SK-N-SH (cell line): ENCODE results near the gene CRYBG1. TPM values are rescaled to one million over a fixed set of nuclear protein-coding genes. Genes with fewer than 3 reads are reported as not detected.
A peak's percentile ranks its signal among the peaks of the same experiment; 100 is the strongest.

ENCODE experiments used
- CTCF ChIA-PET: fragments of 300-600, 350-600 bp; formaldehyde crosslinking; extraction: SDS; loops from one replicate; lab custom pipeline; 2021; lab: Yijun Ruan, JAX
- POLR2A ChIA-PET: fragments of 350-600 bp; sonication (Branson Sonifier 250); formaldehyde crosslinking; extraction: SDS; loops from one replicate; lab custom pipeline; 2020; ENCODE audit warnings: antibody characterized with exemption, inconsistent platforms; lab: Yijun Ruan, JAX
- DNase-seq: peaks from one replicate; pipeline ENCODE4 v3.0.0; 2012
- H2AFZ ChIP-seq: fragments of 200-600 bp; sonication (generic); 2 replicates; pipeline ENCODE4 v1.8.1; 2016; ENCODE audit warnings: antibody characterized with exemption, mild to moderate bottlenecking, low read depth
- H3F3A ChIP-seq: fragments of 200-600 bp; sonication (generic); replicated peaks from 2 replicates; pipeline ENCODE3; 2016; ENCODE audit warnings: antibody characterized with exemption, mild to moderate bottlenecking; ENCODE audit not compliant: insufficient read depth
- H3K27ac ChIP-seq, 2 experiments: fragments of 200-500 bp in 1 of 2; fragments of 200-600 bp in 1 of 2; sonication (Bioruptor generic) in 1 of 2; sonication (generic), shearing (Covaris generic) in 1 of 2; 2 replicates each; pipeline versions ENCODE4 v1.5.1 to v1.6.1; 2014 to 2016; ENCODE audit warnings: low read depth in 2 of 2, inconsistent platforms in 1 of 2, low read length in 1 of 2, mild to moderate bottlenecking in 1 of 2, mixed read lengths in 1 of 2
- H3K27me3 ChIP-seq: fragments of 200-600 bp; sonication (generic), shearing (Covaris generic); 2 replicates; pipeline ENCODE4 v1.6.1; 2016; ENCODE audit warnings: mixed run types; ENCODE audit not compliant: insufficient read depth
- H3K36me3 ChIP-seq, 2 experiments: fragments of 200-500 bp in 1 of 2; fragments of 200-600 bp in 1 of 2; sonication (Bioruptor generic) in 1 of 2; sonication (generic) in 1 of 2; replicated peaks in 1 of 2; 2 replicates each; pipeline versions ENCODE3 to v1.5.1; 2014 to 2016; ENCODE audit warnings: low read length in 1 of 2, mild to moderate bottlenecking in 1 of 2; ENCODE audit not compliant: insufficient read depth in 2 of 2, control insufficient read depth in 1 of 2
- H3K4me1 ChIP-seq, 2 experiments: fragments of 200-500 bp in 1 of 2; fragments of 200-600 bp in 1 of 2; sonication (Bioruptor generic) in 1 of 2; sonication (generic), shearing (Covaris generic) in 1 of 2; 2 replicates each; pipeline versions ENCODE4 v1.5.1 to v1.6.1; 2014 to 2016; ENCODE audit warnings: low read depth in 1 of 2, low read length in 1 of 2, mixed run types in 1 of 2; ENCODE audit not compliant: insufficient read depth in 2 of 2, control insufficient read depth in 1 of 2
- H3K4me2 ChIP-seq: fragments of 200-600 bp; sonication (generic), shearing (Covaris generic); 2 replicates; pipeline ENCODE4 v1.6.1; 2017; ENCODE audit warnings: mixed run types
- H3K4me3 ChIP-seq, 2 experiments: fragments of 200-500 bp in 1 of 2; fragments of 200-600 bp in 1 of 2; sonication (Bioruptor generic) in 1 of 2; sonication (generic), shearing (Covaris generic) in 1 of 2; 2 replicates each; pipeline versions ENCODE4 v1.5.1 to v1.8.1; 2014 to 2016; ENCODE audit warnings: low read depth in 2 of 2, inconsistent platforms in 1 of 2, low read length in 1 of 2, mild to moderate bottlenecking in 1 of 2, mixed read lengths in 1 of 2, moderate library complexity in 1 of 2
- H3K79me2 ChIP-seq: fragments of 200-600 bp; sonication (generic); 2 replicates; pipeline ENCODE4 v1.8.1; 2017; ENCODE audit warnings: mild to moderate bottlenecking; ENCODE audit not compliant: insufficient read depth
- H3K9ac ChIP-seq: fragments of 200-600 bp; sonication (generic); 2 replicates; pipeline ENCODE4 v1.6.1; 2017; ENCODE audit warnings: mixed run types
- H3K9me2 ChIP-seq: fragments of 200-600 bp; sonication (generic); 2 replicates; pipeline ENCODE4 v1.6.1; 2017; ENCODE audit warnings: mixed run types
- H3K9me3 ChIP-seq: fragments of 200-600 bp; sonication (generic); 2 replicates; pipeline ENCODE4 v1.6.1; 2017; ENCODE audit warnings: mixed run types, mild to moderate bottlenecking, moderate library complexity
- H4K20me1 ChIP-seq: fragments of 200-600 bp; sonication (generic); 2 replicates; pipeline ENCODE4 v1.6.1; 2017; ENCODE audit warnings: mild to moderate bottlenecking, mixed run types; ENCODE audit not compliant: insufficient read depth
- CHD2 ChIP-seq: fragments of 150-350 bp; IDR thresholded peaks from 2 replicates; pipeline ENCODE4 v1.6.1; 2018; ENCODE audit warnings: low read length; ENCODE audit not compliant: partially characterized antibody
- EZH2phosphoT487 ChIP-seq: fragments of 200-600 bp; sonication (generic); IDR thresholded peaks from 2 replicates; pipeline ENCODE4 v1.6.1; 2017; ENCODE audit warnings: low read depth, mixed run types, mild to moderate bottlenecking, antibody characterized with exemption, moderate library complexity, borderline replicate concordance
- FOSL2 ChIP-seq: IDR thresholded peaks from 2 replicates; pipeline ENCODE4 v1.4.0; 2012; ENCODE audit warnings: low read depth, mild to moderate bottlenecking, moderate library complexity, borderline replicate concordance
- MAX ChIP-seq: IDR thresholded peaks from 2 replicates; pipeline ENCODE4 v1.4.0; 2012; ENCODE audit warnings: low read depth
- MXI1 ChIP-seq: IDR thresholded peaks from 2 replicates; pipeline ENCODE4 v1.6.1; 2012; ENCODE audit warnings: mild to moderate bottlenecking, low read depth, low read length, improper control_type of control experiment
- PBX3 ChIP-seq: IDR thresholded peaks from 2 replicates; pipeline ENCODE4; 2012
- TEAD4 ChIP-seq: IDR thresholded peaks from 2 replicates; pipeline ENCODE4 v1.4.0; 2012; ENCODE audit warnings: mild to moderate bottlenecking, borderline replicate concordance; ENCODE audit not compliant: insufficient read depth
- WGBS: methylation state at CpG from one replicate; pipeline ENCODE4 v1.1.6; 2017; ENCODE audit warnings: low lambda C conversion rate; 5-methylcytosine and 5-hydroxymethylcytosine counted together
- polyA plus RNA-seq, 3 experiments: library from polyadenylated mRNA; depleted of rRNA; stranded (reverse); fragments of >200 nt; gene quantifications; 2 replicates each; pipeline ENCODE4 v1.2.3, GENCODE V29; 2012

The CRYBG1 gene
- polyA plus RNA-seq, 1 of the 3 experiments (the other 2 are of a cell fraction): 13.8 TPM

GRCh38 chr6:106470316-106470715 is 109.8 kb downstream of the CRYBG1 start:
- no peaks in the 10 kb centered on the region for H3K36me3 ChIP-seq
- H3K27me3 ChIP-seq: no peaks in the 10 kb centered on the region
- no peak overlapping the region for H3K4me3 ChIP-seq
- TF ChIP-seq MAX: no peak
- TF ChIP-seq, all 33 proteins: peak for 0
- H3K4me1 ChIP-seq: 0 out of 4 replicates have a peak, but pooled peaks cover 0 to 1% of the 10 kb centered on the region in 2 experiments
- no peaks in the 10 kb centered on the region for H4K20me1 ChIP-seq
- peaks cover 3% of the 10 kb centered on the region for H3F3A ChIP-seq
- no peak for DNase-seq
- no peaks in the 10 kb centered on the region for H3K9me3 ChIP-seq
- 85% methylated on average over 5 of the region's 5 CpGs for WGBS
- H3K9ac ChIP-seq: no peak overlapping the region
- no peaks in the 10 kb centered on the region for H3K79me2 ChIP-seq
- ChIA-PET CTCF (interaction anchor here (0.6 to 1.3 kb wide), 2 partner anchors 21 to 982 kb away, joined by 3 read pairs; no protein-coding TSS in a partner anchor), POLR2A (no interaction called here)
- H3K27ac ChIP-seq: no peak overlapping the region
- no peak overlapping the region for H2AFZ ChIP-seq
- no peaks in the 10 kb centered on the region for H3K9me2 ChIP-seq
- H3K4me2 ChIP-seq: no peak overlapping the region

GRCh38 chr6:106470811-106471210 is 110.3 kb downstream of the CRYBG1 start:
- H3K27ac ChIP-seq: no peak overlapping the region
- H3K79me2 ChIP-seq: no peaks in the 10 kb centered on the region
- no peak overlapping the region for H3K9ac ChIP-seq
- H3K36me3 ChIP-seq: no peaks in the 10 kb centered on the region
- peaks cover 3% of the 10 kb centered on the region for H3F3A ChIP-seq
- no peak overlapping the region for H3K4me3 ChIP-seq
- ChIA-PET CTCF (interaction anchor here (0.6 kb wide), 1 partner anchor 983 kb away, joined by 3 read pairs; no protein-coding TSS in a partner anchor), POLR2A (no interaction called here)
- no peak overlapping the region for H2AFZ ChIP-seq
- no peak for DNase-seq
- 0 out of 4 replicates have a peak, but pooled peaks cover 0 to 2% of the 10 kb centered on the region in 2 experiments for H3K4me1 ChIP-seq
- H3K27me3 ChIP-seq: no peaks in the 10 kb centered on the region
- H3K9me2 ChIP-seq: no peaks in the 10 kb centered on the region
- H3K9me3 ChIP-seq: no peaks in the 10 kb centered on the region
- H4K20me1 ChIP-seq: no peaks in the 10 kb centered on the region
- TF ChIP-seq EZH2phosphoT487 (no peak), MXI1 (no peak), PBX3 (no peak)
- H3K4me2 ChIP-seq: no peak overlapping the region

- no peaks in the 10 kb centered on the region for H3K36me3 ChIP-seq
- H2AFZ ChIP-seq: no peak overlapping the region
- no peaks in the 10 kb centered on the region for H4K20me1 ChIP-seq
- CTCF ChIA-PET: interaction anchor here (0.7 to 1.7 kb wide), 5 partner anchors 14 to 134 kb away, joined by 3 to 5 read pairs (median 3); no protein-coding TSS in a partner anchor
- no peaks in the 10 kb centered on the region for H3K9me3 ChIP-seq
- POLR2A ChIA-PET: no interaction called here
- WGBS: 92% methylated on average over 1 of the region's 1 CpG
- H3K27me3 ChIP-seq: no peaks in the 10 kb centered on the region
- H3K27ac ChIP-seq: peak overlapping the region in 1 of 2 experiments; percentile 25; a peak in 1 of 4 replicates
- DNase-seq: no peak
- H3K4me1 ChIP-seq: peaks cover 0 to 12% of the 10 kb centered on the region in 2 experiments; a peak in 1 of 4 replicates
- no peaks in the 10 kb centered on the region for H3K9me2 ChIP-seq
- no peaks in the 10 kb centered on the region for H3K79me2 ChIP-seq
- H3F3A ChIP-seq: peaks cover 7% of the 10 kb centered on the region
- no peak overlapping the region for H3K4me2 ChIP-seq
- no peak overlapping the region for H3K9ac ChIP-seq
- H3K4me3 ChIP-seq: no peak overlapping the region
- no peak for TF ChIP-seq TEAD4
- TF ChIP-seq CHD2: no peak
- TF ChIP-seq FOSL2: peak; percentile 19; the same call in 1 of the 2 replicates
These were observed 113.3 kb downstream of the CRYBG1 start for GRCh38 chr6:106473812-106474211.
